ENCODE data around the gene ACAD9. TPM values are rescaled to one million over a fixed set of nuclear protein-coding genes. Genes with fewer than 3 reads are reported as not detected.
"Not testable (repeated sequence)": the region's sequence is repeated elsewhere in the genome, so short reads cannot be mapped to it uniquely, and the experiment has no call there.

Gene ACAD9
- total RNA-seq, 1 experiment from 2014 or later: 35.8 TPM

DNA sequence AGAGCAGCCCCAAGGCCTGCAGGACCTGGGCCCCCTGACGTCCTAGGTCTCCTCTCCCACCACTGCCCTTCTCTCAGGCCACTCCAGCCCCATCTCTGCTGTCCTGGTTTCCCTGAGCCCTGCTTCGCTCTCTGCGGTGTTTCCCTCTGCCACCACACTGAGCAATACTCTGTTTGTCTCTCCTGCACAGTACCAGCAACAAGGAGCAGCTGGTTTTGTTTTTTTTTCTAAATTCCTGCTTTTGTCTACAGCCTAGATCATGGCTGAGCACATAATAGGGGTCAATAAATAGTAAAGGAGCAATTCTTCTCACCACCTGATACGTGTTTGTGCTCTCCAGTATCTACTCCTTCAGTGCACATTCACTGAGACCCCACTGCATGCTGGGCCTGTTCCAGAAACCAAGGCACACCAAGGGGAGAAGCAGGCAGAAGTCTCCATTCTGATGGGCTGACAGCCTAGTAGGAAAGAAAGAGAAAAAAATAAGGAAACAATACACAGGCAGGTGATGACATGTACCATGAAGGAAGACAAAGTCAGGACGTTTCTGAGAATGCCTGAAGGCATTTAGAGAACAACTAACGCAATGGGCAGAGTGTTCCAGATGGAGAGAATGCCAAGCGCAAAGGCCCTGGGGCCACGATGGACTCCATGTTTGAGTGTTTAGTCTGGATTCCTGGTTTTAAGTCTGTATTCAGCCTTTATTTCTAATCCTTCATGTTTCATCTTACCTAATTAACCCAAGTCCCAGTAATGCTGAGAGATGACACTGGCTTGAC is 6.0 kb upstream of the ACAD9 start:
- Histone ChIP-seq H3K27ac (no peak overlapping the region), H3K4me3 (no peak overlapping the region), H3K4me1 (no peaks in the 10 kb centered on the region), H3K27me3 (no peaks in the 10 kb centered on the region), H3K36me3 (no peaks in the 10 kb centered on the region), H3K9me3 (replicated peaks) (no peaks in the 10 kb centered on the region)
- DNase-seq: no peak

- DNase-seq: peak in 1 of 2 experiments; percentile 41
- Histone ChIP-seq H3K27me3 (no peaks in the 10 kb centered on the region), H3K36me3 (no peaks in the 10 kb centered on the region), H3K4me3 (no peak overlapping the region), H3K4me1 (no peaks in the 10 kb centered on the region), H3K27ac (no peak overlapping the region), H3K9me3 (replicated peaks) (no peaks in the 10 kb centered on the region)
Measured at GRCh38 chr3:128874481-128875180, 4.8 kb upstream of the ACAD9 start.

DNA sequence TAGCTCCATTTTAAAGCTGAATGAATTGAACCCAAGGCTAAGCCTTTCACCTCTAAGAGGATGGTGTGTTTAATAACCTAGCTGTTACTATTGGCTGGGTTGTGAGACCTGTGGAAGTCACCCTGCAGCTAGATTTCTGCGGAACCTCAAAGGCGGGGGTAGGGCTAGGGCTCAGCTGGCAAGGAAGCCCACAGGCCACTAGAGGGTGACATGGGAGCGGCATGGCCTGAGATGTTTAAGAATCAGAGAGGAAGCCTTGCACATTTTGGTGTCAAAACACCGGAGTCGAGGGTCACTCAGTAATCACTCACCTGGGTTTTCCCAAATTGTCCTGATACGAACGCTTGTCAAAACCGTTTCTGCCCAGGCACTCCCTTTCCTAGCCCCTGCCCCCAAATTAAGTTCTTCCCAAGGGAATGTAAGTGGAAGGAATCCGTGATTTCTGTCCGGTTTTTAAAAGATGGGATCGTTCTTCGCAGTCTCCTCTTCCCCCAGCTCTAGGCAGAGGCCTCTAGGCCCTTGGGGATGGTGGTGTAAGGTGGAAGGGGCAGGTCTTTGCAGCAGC is 3.8 kb upstream of the ACAD9 start:
- peak in 1 of 2 experiments; percentile 30 for DNase-seq
- Histone ChIP-seq H3K36me3 (no peaks in the 10 kb centered on the region), H3K27ac (no peak overlapping the region), H3K27me3 (no peaks in the 10 kb centered on the region), H3K4me1 (no peaks in the 10 kb centered on the region), H3K4me3 (no peak overlapping the region), H3K9me3 (replicated peaks) (no peaks in the 10 kb centered on the region)

GRCh38 chr3:128878011-128878457 is 1.4 kb upstream of the ACAD9 start:
- Histone ChIP-seq H3K27me3 (no peaks in the 10 kb centered on the region), H3K4me3 (peak overlapping the region; percentile 85), H3K36me3 (no peaks in the 10 kb centered on the region; the same call in 1 of the 2 replicates), H3K4me1 (no peaks in the 10 kb centered on the region), H3K27ac (peak overlapping the region; percentile 95), H3K9me3 (replicated peaks) (no peaks in the 10 kb centered on the region)
- DNase-seq: no peak

GRCh38 chr3:128878556-128879124 is 780 bp upstream of the ACAD9 start:
- Histone ChIP-seq H3K27me3 (no peaks in the 10 kb centered on the region), H3K9me3 (replicated peaks) (no peaks in the 10 kb centered on the region), H3K4me1 (no peaks in the 10 kb centered on the region), H3K36me3 (no peaks in the 10 kb centered on the region; the same call in 1 of the 2 replicates), H3K4me3 (peak overlapping the region; percentile 85), H3K27ac (peak overlapping the region; percentile 95)
- peak in 1 of 2 experiments; percentile 60 for DNase-seq

DNA sequence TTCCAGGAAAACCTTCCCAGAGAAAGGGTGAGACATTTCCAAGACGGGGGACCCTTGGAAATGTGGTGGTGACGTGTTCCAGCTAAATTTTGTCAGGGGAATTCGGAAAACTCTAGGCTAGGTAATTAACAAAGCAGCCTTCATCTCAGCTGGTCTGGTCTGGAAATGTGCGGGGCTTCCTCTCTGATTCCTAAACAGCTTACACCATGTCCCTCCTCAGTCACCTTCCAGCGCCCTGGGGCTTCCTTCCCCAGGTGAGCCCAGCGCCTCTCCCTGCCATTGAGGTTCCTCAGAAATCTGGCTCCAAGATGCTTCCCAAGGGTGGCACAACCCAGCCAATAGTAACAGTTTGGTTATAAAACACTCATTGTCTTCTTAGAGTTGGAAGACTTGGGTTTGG is 571 bp downstream of the ACAD9 start:
- Histone ChIP-seq H3K9me3 (replicated peaks) (no peaks in the 10 kb centered on the region; the same call in 1 of the 2 replicates), H3K36me3 (peaks cover 7% of the 10 kb centered on the region), H3K4me3 (peak overlapping the region; percentile 85), H3K27ac (peak overlapping the region; percentile 95), H3K4me1 (no peaks in the 10 kb centered on the region), H3K27me3 (no peaks in the 10 kb centered on the region)
- DNase-seq: no peak

GRCh38 chr3:128880455-128880854 is 1.0 kb downstream of the ACAD9 start:
- H3K9me3 ChIP-seq (replicated peaks); H3K27ac ChIP-seq; H3K4me1 ChIP-seq; DNase-seq; H3K36me3 ChIP-seq; H3K27me3 ChIP-seq: not testable (repeated sequence)
- H3K4me3 ChIP-seq: peak overlapping the region; percentile 85

DNA sequence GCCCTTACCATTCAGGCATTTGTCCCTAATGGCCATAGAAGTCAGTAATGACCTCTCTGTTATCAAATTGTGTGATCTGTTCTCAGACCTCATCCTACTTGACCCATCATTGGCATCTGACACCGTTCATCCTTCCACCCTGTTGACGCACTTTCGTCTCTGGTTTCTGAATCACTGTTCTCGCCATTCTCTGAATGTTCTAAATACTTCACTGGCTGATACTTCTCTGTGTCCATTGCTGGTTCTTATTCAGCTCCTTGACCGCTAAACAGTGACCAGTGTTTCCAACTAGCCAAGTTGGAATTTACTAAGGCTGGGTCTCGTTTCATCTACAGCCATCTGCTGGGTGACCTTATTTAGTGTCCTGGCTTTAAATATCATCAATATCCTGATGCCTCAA is 2.2 kb downstream of the ACAD9 start:
- Histone ChIP-seq H3K36me3 (peaks cover 16% of the 10 kb centered on the region), H3K9me3 (replicated peaks) (no peaks in the 10 kb centered on the region; the same call in 1 of the 2 replicates), H3K27ac (no peak overlapping the region), H3K4me1 (no peaks in the 10 kb centered on the region), H3K27me3 (no peaks in the 10 kb centered on the region), H3K4me3 (no peak overlapping the region)
- no peak for DNase-seq

GRCh38 chr3:128882719-128883118 is 3.3 kb downstream of the ACAD9 start:
- Histone ChIP-seq H3K9me3 (replicated peaks) (no peaks in the 10 kb centered on the region; the same call in 1 of the 2 replicates), H3K4me3 (no peak overlapping the region), H3K36me3 (peaks cover 17% of the 10 kb centered on the region), H3K27ac (no peak overlapping the region), H3K27me3 (no peaks in the 10 kb centered on the region), H3K4me1 (no peaks in the 10 kb centered on the region)
- DNase-seq: no peak

- H3K36me3 ChIP-seq: peaks cover 26% of the 10 kb centered on the region
- no peaks in the 10 kb centered on the region for H3K27me3 ChIP-seq
- H3K9me3 ChIP-seq (replicated peaks): no peaks in the 10 kb centered on the region; the same call in 1 of the 2 replicates
- no peak overlapping the region for H3K27ac ChIP-seq
- H3K4me1 ChIP-seq: no peaks in the 10 kb centered on the region
- H3K4me3 ChIP-seq: no peak overlapping the region
- no peak for DNase-seq
Measured at GRCh38 chr3:128884992-128885391, 5.6 kb downstream of the ACAD9 start.

- no peak for DNase-seq
- Histone ChIP-seq H3K36me3 (peaks cover 46% of the 10 kb centered on the region), H3K4me3 (no peak overlapping the region), H3K4me1 (no peaks in the 10 kb centered on the region), H3K27me3 (no peaks in the 10 kb centered on the region), H3K27ac (no peak overlapping the region), H3K9me3 (replicated peaks) (no peaks in the 10 kb centered on the region; the same call in 1 of the 2 replicates)
Measured at GRCh38 chr3:128889139-128889894, 9.9 kb downstream of the ACAD9 start.

GRCh38 chr3:128895843-128896697 is 16.6 kb downstream of the ACAD9 start:
- DNase-seq: no peak
- Histone ChIP-seq H3K36me3 (peaks cover 66% of the 10 kb centered on the region), H3K4me3 (no peak overlapping the region), H3K4me1 (no peaks in the 10 kb centered on the region), H3K27me3 (no peaks in the 10 kb centered on the region), H3K27ac (no peak overlapping the region), H3K9me3 (replicated peaks) (no peaks in the 10 kb centered on the region)

DNA sequence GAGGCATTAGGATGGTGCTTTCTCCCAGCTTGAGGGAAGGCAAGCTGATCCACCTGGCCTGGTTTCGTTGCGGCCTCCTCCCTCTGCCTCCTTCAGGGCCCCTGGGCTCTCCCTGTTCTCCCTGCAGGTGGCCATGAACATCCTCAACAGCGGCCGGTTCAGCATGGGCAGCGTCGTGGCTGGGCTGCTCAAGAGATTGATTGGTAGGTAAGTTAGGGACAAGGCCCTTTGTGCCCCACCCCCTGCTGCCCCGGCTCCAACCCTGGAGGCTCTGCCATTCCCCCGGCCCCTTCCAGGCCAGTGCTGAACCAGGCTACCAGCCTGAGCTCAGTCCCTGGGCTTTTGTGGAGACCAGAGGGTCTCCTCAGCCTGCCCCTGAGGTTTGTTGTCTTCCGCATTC is 23.0 kb downstream of the ACAD9 start:
- Histone ChIP-seq H3K27me3 (no peaks in the 10 kb centered on the region), H3K9me3 (replicated peaks) (no peaks in the 10 kb centered on the region)

More for the DNA sequence above, 23.0 kb downstream of the ACAD9 start:
- Histone ChIP-seq H3K4me3 (no peak overlapping the region), H3K27ac (no peak overlapping the region), H3K4me1 (no peaks in the 10 kb centered on the region), H3K36me3 (peaks cover 64% of the 10 kb centered on the region)
- DNase-seq: no peak
